AG20443 (cell line): ENCODE data around the gene PTCD1.

Source experiments
- DNase-seq: peaks from one replicate; pipeline ENCODE4 v3.0.0; 2012; ENCODE audit warnings: low spot score, mixed read lengths

Gene PTCD1

DNA sequence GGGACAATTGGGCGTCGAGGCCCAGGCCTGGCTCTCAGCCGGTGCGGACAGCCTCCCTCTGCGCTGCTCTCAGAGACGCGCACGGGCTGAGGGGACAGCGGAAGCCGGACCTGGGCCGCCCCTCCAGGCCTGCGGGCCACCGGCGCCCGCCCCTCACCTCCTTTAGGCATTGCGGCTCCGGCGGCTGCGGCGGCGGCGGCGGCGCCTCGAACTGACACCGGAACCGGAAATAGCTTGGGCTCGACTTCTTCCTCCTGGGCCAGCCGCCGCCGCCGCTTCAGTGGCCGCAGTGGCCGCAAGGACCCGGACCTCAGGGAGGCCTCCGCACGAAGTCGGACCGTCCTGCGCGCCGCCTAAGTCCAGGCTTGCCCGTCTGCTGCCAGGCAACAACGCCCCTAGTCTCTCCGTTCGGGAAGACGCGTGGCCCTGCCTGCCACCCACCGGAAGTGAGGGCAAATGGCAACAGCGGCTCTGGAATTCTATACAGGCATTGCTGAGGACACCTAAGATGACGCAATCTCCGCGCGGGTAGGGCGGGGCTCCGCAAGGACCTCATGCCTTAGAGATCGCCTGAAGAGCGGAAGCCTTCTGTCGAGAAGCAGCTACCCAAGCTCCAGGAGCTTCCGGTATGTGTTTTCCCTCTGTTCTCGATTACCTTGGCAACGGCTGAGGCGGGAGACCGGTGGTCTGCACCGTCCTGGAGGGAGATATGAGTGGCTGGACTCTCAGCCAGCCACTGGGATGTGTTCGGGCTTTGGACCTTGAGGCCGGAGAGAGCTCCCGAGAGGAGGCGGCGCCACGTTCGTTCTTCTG, 30.0 kb downstream of the PTCD1 start, which contains the start of the genes BUD31 and PDAP1:
Gene BUD31, plus strand, starts transcription at position 591 of the 813 bp plus-strand sequence. CDS start 2,124 bp downstream, outside the sequence.
Gene PDAP1, minus strand, starts transcription at position 219 of the 813 bp plus-strand sequence. Its CDS starts 49 bp downstream, at position 170.
- peak; percentile 96 for DNase-seq

DNA sequence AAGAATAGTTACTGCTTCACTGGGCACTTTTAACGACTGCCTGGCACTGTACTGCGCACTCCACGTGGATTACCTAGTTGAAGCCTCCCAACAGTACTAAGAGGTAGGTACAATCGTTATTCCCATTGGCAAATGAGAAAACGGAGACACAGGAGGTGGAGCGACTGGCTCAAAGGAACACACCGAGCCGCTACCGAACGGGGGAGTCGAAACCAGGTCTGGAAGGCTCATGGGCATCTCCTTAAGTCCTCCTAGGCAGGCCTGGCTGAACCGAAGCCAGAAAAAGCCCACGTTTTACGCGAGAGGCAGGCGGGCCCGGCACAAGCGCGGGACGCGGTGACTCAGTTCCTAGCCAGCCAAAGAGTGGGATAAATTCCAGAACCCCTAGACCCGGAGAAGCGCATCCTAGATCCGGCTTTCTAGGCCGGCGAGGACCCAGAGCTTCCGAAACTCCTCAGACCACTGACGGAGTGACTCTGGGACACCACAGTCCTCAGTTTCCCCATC, 30.7 kb downstream of the PTCD1 start:
- peak; percentile 92 for DNase-seq

DNA sequence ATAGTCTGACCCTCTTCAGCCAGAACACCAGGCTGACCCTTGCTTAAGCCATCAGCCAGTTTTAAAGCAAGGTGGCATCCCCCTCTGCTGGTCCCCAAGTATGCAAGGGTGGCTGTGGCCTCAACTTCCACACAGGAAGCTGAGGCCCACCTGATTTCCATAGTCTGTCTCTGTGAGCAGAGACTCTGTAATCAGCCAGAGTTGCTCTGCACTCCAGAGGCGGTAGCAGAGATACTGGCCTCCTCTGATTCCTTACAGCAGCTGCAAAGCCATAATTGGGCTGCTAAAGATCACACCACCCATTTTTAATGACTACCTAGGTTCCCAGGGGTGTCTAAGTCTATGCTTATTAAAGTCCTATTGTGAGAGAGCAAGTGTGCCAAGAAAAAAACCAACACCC, 32.0 kb downstream of the PTCD1 start:
- DNase-seq: no peak

DNA sequence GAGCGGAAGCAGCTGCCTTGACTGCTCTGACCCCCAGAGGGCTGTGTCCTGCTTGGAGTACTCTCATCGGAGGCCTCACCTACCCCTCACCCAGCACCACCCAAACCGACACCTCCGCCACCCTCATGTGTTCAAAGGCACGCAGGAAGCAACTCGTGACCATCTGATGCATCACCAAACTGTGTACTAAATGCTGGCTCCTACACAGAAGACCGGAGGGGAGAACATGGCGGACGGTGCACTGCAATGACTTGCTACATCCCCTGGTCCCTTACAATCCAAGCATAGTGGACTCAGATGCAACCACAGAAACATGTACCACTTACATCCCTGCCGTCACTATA, 33.6 kb downstream of the PTCD1 start:
- no peak for DNase-seq

DNA sequence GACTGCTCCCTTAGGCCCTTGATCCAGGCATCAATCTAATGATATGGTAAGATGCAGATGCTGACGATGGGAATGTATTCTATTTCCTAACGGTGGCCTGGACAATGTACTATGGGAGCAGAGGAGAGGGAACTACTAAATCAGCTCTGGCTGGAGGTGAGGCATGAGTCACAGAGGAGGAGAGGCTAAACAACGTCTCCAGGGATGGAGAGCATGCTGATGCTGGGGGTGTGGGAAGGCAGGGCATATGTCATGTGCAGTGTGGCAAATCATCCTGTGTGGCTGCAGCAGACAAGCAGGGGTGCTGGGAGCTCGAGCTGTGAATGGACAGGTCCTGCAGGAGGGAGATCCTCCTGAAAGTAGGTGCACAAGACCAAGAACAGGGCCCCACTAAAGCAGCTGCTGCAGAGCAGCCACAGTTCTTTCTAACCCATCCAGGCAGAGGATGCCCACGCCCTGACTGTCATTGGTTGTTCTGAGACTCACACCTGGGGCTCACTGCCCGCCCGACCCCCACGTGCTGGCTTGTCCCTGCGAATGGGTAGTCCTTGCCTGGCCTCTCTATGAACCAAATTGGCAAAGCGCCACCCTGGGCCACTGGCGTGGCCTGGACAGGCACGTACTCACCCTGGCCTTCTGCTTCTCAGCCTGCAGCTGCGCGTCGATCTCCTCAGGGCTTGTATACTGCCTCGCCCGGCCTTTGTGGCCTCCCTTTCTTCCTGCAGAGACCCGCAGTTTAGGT, 34.2 kb downstream of the PTCD1 start:
- DNase-seq: peak; percentile 43

DNA sequence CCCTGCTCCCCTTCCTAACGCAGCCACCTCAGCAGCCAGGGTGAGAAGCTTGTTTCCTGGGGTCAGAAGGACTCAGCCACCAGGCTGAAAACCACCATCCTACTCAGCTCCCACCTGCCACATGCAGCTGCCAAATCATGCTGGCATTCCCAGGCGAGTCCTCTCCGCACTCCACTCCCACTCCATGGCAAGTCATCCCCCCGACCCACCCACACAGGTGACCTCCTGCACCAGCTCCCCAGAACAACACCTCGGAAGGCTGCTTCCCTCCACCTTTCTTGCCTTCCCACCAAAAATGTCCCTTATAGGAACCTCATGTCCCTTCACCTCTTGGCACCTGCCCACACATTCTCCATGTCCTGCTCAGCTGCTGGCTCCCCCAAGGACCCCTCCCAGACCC, 34.8 kb downstream of the PTCD1 start:
- DNase-seq: no peak

DNA sequence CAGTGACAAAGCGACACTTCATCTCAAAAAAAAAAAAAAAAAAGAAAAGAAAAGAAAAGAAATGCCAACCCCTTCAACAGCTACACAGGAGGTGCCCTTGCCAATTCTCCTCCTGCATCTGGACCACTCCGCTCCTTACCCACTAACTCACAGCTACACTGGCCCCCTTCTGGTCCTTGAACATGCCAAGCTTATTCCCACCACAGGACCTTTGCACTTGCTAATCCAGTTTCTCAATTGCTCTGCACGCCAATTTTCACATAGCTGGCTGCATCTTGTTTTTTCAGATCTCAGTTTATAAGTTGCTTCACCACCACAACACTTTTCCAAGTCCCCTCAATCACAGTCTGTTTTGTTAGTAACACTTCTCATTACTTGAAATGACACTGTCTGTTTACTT, 35.7 kb downstream of the PTCD1 start:
- no peak for DNase-seq

DNA sequence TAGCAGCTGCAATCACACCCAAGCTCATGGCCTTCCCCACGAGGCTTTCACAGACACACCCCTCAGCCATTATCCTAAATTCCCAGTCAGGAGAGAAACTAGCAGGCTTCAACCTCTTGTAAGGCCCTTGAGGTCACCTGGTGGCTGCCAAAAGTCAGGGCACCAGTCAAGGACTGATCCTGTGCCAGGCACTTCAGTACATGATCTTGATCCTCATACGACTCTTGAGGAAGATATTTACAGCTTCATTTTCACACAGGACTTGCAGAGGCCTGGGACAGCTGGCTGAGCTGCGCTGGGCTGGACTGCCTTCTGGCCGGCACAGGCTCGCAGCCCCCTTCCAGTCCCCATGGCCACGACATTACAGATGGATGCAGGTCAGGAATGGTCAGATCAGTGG, 39.0 kb downstream of the PTCD1 start:
- no peak for DNase-seq

DNA sequence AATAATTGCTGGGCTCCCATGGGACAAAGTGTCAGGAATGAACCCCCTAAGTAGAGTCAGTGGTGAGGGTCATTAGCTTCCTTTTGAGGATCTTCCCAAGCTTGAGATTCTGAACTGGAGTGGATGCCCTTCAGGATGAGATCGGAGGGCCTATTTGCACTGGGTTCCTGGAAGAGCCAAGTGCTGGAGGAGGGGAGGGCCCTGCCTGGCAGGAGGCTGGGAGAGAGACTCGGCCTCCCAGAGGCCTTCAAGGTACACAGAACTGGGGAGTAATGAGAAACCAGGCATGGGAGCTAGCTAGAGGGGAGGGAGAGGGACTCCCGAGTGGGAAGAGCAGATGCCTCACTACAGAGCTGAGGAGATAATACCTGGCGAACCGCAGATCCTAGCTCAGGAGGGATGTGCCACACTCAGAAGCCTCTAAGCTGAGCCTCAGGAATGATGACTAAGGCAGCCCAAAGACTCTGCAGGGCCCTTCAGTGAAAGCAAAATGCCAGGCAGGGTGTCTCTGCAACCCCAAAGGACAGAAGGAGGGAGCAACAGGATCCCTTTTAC, 39.6 kb downstream of the PTCD1 start:
- no peak for DNase-seq

DNA sequence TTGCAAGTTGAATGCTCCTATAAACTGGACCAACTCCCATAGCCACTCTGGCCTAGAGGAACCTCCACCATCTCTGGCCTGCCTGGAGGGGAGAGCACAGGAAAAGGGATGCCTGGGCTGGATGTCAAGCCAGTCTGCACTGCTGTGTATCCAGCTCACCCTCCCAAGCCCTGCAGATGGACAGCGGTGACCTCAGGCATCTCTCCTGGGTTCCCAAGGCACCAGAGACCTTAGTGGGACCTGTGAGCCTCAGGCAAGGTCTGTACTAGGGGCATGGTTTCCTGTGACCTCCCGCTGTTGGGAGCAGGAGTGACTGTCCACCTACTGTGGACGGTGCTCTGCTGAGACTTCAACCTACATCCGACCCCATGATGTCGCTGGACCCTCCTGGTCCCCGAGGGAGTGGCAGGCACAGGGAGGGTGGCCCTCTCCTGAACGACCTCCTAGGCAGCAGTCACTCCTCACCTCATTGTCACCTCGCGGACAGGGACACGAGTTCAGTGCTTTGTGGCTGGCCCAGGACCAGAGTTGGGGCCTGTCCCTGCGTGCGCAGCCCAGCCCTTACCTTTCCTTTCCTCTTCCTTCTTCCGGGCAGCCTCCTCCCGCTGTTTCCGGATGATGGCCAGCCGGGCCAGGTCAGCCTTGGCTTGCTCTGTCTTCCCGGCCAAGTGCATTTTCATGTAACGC, 41.2 kb downstream of the PTCD1 start:
- DNase-seq: no peak

DNA sequence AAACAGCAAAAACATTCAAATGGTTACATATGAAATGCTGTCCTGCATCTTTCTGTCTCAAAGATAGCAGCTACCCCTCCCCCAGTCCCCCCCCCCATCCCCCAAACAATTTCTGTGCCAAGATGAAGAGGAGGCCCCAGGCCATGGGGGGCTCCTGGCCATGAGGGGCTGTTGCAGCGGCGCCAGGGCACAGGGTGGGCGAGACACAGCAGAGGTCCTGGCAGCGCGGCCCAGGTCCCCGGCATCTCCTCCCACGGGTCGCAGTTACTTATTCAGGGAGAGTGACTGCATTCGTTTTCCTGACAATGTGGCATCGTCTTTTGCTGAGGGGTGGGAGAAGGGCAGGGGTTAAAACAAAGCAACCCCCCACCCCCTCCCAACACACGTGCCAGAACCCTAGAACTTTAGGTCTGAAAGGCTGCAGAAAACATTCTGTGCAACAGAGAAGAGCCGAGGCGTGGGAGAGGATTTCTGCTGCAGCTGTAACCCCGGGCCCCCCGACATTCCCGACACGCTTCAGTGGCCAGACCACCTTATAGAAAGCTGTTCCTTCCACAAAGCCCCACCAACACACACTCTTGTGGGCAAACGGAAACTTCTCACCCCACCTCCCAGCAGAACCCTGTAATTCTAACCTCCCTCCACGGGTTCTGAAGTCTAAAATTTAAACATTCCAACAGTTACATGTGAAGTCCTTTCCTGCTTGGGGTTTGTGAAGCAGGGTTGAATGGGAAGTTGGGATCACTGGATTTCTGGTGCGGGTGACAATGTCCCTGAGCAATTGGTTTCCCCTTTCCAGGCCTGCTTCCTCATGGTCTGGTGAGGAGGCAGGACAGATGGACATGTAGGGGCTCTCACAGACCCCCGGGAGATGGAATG, 41.9 kb downstream of the PTCD1 start:
- no peak for DNase-seq

DNA sequence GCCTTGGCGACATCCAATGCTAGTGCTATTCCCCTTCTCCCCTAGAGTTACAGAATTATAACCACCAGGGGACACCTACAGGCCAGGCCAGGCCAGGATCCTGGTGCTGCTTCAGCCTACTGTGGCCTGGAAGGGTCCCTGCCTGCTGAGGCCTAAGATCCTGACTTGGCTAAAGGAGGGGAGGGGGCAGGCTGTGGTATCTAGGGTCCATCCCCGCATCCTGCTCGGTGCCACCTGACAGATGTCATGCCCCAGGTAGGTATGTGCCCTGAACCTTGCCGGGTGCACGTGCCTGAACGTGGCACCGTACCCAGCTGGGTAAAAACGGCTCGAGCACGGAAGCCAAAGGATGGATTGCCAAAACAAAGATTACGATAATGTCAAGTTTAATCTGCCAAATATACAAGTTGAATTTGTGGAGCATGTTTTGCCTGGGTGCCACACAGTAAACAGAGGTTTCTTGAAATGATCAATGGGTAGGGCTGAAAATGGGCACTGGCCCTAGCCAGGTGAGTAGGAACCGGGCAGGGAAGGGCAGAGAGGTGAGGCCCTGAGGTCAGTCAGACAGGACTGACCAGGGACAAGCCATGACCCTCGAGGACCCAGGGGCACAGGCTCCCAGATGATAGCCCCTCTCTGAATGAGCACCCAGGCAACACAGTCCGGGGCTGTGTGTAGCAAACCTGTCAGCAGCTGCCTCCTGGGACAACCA, 42.8 kb downstream of the PTCD1 start:
- DNase-seq: no peak

DNA sequence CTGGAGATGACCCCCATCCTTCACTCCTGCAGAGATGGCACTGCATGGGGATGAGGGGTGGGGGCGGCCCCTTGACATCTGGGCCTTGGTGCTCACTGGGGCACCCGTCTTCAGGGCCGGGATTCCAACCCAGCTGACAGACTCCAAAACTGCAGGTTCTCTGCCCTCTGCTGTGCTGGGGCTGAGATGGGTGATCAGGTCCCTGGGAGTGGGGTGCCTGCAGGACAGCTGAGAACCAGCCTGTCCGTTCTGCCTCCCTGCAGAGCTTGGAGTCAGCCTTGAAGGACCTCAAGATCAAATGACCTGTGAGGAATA, 44.5 kb downstream of the PTCD1 start:
- no peak for DNase-seq

DNA sequence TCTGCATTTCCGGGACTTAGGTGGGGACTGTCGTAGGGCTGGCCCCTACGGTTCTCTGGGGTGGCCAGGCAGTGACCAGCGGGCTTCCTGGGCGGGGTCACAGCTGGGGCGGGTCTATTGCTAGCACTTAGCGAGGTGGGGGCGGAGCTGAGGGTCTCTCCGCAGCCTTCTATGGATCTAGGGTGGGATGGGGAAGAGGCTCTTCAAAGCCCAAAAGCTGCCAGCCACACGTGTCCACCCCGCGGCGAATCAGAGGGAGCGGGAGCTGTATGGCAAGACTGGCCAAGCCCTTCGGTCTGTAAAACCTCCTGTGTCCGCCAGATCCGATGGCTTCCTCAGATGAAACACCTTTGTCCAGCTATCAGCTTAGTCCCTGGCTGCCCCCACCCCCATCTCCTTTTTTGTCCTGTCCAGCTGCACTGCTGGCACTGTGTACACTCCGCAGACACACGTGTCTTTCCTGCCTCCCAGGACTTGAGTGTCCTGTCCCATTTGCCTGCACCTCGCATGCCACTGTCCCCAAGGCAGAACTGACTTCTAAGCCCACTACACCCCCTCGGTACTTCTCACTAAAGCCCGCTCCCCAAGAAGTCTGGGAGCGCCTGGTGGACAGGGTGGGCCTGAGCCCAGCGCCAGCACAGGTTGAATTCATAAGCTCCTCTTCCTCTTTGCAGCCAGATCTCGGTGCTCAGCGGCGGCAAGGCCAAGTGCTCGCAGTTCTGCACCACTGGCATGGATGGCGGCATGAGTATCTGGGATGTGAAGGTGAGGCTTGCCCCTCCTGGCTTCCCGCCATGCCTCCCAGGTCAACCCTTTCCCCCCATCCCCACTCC, 45.0 kb downstream of the PTCD1 start:
- DNase-seq: no peak

DNA sequence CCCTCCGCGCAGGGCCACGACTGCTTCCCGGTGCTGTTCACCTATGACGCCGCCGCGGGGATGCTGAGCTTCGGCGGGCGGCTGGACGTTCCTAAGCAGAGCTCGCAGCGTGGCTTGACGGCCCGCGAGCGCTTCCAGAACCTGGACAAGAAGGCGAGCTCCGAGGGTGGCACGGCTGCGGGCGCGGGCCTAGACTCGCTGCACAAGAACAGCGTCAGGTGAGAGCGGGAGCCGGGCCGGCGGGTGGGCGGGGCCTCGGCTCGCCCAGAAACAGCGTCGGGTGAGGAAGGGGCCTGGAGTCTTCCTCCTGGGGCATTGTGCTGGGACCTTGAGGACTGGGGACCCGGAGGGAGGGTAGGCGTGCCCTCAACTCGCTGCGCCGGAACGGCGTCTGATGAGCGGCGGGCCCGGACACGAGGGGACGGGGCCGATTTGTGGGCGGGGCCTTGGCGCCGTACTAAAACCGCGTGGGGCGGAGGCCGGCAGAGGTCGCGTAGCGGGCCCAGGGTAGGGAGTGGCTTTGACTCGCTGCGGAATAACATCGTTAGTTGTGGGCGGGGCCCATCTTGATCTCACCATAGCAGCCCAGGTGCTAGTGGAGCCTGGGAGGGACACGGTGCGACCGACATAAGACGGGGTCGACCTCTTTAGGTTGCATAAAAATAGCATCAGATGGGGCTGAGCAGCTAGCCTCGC, 45.8 kb downstream of the PTCD1 start:
- peak; percentile 48 for DNase-seq

DNA sequence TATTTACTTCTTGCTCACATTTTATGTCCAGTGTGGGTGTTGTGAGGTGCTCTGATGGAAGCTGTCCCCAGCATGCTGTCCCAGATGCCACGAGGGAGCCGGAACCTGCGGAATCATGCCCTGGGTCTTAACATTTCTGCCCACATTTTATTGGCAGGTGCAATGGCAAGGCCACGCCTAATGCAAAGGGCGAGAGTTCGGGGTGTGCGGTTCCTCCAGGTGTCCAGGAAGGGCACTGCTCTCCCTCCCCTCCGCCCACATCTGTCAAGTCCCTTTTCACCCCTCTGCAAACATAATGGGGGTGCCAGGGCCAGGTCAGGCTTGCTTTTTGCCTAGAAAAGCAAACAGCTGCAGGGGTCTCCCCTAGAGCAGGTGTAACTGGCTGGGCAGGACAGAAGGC, 46.6 kb downstream of the PTCD1 start:
- no peak for DNase-seq

DNA sequence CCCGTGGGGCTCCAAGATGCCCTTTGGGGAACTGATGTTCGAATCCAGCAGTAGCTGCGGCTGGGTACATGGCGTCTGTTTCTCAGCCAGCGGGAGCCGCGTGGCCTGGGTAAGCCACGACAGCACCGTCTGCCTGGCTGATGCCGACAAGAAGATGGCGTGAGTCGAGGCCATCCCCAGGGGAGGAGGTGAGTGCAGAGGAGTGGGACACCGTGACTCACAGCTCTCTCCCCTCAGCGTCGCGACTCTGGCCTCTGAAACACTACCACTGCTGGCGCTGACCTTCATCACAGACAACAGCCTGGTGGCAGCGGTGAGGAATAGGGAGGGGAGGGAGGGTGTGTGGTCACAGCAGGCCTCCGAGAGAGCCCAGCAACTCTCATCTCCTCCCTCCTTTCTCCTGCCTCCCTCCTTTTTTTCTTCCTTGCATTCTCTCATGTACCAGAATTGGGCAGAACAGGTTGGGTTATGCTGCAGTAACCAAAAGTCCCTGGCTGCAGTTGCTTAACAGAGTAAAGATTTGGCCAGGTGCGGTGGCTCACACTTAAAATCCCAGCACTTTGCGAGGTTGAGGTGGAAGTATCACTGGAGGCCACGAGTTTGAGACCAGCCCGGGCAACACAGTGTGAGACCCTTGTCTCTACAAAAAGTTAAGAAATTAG, 47.5 kb downstream of the PTCD1 start:
- DNase-seq: no peak

DNA sequence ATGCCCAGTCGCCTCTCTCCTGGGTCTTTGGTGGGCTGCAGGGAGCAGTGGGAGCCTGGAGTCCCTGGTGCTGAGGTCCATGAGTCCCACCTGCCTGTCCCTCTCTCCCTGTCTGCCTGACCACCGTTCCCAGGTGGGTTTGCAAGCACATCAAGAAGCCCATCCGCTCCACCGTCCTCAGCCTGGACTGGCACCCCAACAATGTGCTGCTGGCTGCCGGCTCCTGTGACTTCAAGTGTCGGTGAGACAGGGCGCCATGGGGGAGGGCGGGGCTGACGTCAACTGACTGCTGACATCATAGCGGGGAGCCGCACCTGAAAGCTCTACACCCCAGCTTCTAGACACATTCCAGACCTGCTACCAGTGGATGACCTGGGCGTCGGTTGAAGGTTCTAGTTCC, 48.8 kb downstream of the PTCD1 start:
- no peak for DNase-seq

DNA sequence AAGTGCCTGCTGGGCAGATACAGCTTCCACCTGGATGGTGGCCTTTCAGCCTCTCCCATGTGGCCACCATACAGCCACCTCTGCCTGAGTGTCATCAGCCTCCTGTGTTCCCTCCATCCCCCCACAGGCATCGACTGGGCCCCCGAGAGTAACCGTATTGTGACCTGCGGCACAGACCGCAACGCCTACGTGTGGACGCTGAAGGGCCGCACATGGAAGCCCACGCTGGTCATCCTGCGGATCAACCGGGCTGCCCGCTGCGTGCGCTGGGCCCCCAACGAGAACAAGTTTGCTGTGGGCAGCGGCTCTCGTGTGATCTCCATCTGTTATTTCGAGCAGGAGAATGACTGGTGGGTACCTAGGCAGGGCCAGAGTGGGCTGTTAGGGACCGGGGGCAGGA, 50.7 kb downstream of the PTCD1 start:
- no peak for DNase-seq
